Measurements from ENCODE around the gene TMEM120B. TPM values are rescaled to one million over a fixed set of nuclear protein-coding genes. Genes with fewer than 3 reads are reported as not detected.
A peak's percentile ranks its signal among the peaks of the same experiment; 100 is the strongest.

TMEM120B gene
- total and polyA plus RNA-seq, 2 of the 13 experiments (the other 11 are each of a cell fraction or from before 2014, with no cell fraction given): 7.1 to 12.9 TPM

- TF ChIP-seq ARID3A (IDR thresholded peaks at IDR 0.05; ENCODE audit: low read depth, low read length) (no peak), MAF1 (CRISPR knock-in tag; IDR thresholded peaks at IDR 0.05; ENCODE audit: borderline replicate concordance) (peak; percentile 80; the same call in 1 of the 2 replicates), ZNF136 (CRISPR knock-in tag; IDR thresholded peaks at IDR 0.05; ENCODE audit: low read depth) (peak; percentile 95; the same call in 1 of the 2 replicates), DDIT3 (CRISPR knock-in tag; IDR thresholded peaks at IDR 0.05) (no peak), STAG1 (CRISPR knock-in tag; IDR thresholded peaks at IDR 0.05) (peak; percentile 96), RAD51 (IDR thresholded peaks at IDR 0.05; ENCODE audit: borderline replicate concordance) (no peak), NR2F6 (IDR thresholded peaks at IDR 0.05) (no peak), NR2F6 (CRISPR knock-in tag; IDR thresholded peaks at IDR 0.05) (peak; percentile 67; the same call in 1 of the 2 replicates), YEATS2 (CRISPR knock-in tag; IDR thresholded peaks at IDR 0.05; ENCODE audit: borderline replicate concordance) (peak; percentile 70), ZFP36L1 (CRISPR knock-in tag; IDR thresholded peaks at IDR 0.05) (no peak; the same call in 1 of the 2 replicates), ZNF550 (CRISPR knock-in tag; IDR thresholded peaks at IDR 0.05; ENCODE audit: borderline replicate concordance) (no peak), ZKSCAN8 (CRISPR knock-in tag; IDR thresholded peaks at IDR 0.05; ENCODE audit: borderline replicate concordance) (peak; percentile 96), ZNF260 (CRISPR knock-in tag; IDR thresholded peaks at IDR 0.05; ENCODE audit: borderline replicate concordance, low read depth) (no peak), GLI4 (CRISPR knock-in tag; IDR thresholded peaks at IDR 0.05; ENCODE audit: borderline replicate concordance) (no peak; the same call in 1 of the 2 replicates), TAF15 (IDR thresholded peaks at IDR 0.05; ENCODE audit: low read depth, low read length, poor library complexity, severe bottlenecking) (no peak), DR1 (CRISPR knock-in tag; IDR thresholded peaks at IDR 0.05) (no peak; the same call in 1 of the 2 replicates), ZBTB7B (CRISPR knock-in tag; IDR thresholded peaks at IDR 0.05) (peak; percentile 65), HMG20B (CRISPR knock-in tag; conservative IDR thresholded peaks at IDR 0.05) (no peak), ZSCAN5A (CRISPR knock-in tag; IDR thresholded peaks at IDR 0.05; ENCODE audit: borderline replicate concordance) (no peak), IKZF5 (CRISPR knock-in tag; IDR thresholded peaks at IDR 0.05) (no peak), ZNF670 (CRISPR knock-in tag; IDR thresholded peaks at IDR 0.05; ENCODE audit: borderline replicate concordance) (peak; percentile 61; the same call in 1 of the 2 replicates), NR2F2 (IDR thresholded peaks at IDR 0.05; ENCODE audit: borderline replicate concordance, low read depth) (no peak), HOMEZ (CRISPR knock-in tag; IDR thresholded peaks at IDR 0.05; ENCODE audit: low read depth) (peak; percentile 39; the same call in 1 of the 2 replicates), ELF1 (CRISPR knock-in tag; IDR thresholded peaks at IDR 0.05) (peak; percentile 53)
Measured at GRCh38 chr12:121793838-121794533, 81.4 kb downstream of the TMEM120B start (continued).
